Stimulated activated CD8-positive, alpha-beta memory T cell treated with anti-CD3 and anti-CD28 coated beads, Interleukin-15, amount 100 ng/mL, for 48 hours (primary cell): ENCODE measurements around the gene GPR135.
"Not testable (repeated sequence)": the region's sequence is repeated elsewhere in the genome, so short reads cannot be mapped to it uniquely, and the experiment has no call there.

Experiments used
- DNase-seq, 2 donors: peaks; one replicate each; pipeline ENCODE4 v3.0.0-alpha.2; 2020; ENCODE audit warnings: low read depth in 2 of 2

Gene GPR135

DNA sequence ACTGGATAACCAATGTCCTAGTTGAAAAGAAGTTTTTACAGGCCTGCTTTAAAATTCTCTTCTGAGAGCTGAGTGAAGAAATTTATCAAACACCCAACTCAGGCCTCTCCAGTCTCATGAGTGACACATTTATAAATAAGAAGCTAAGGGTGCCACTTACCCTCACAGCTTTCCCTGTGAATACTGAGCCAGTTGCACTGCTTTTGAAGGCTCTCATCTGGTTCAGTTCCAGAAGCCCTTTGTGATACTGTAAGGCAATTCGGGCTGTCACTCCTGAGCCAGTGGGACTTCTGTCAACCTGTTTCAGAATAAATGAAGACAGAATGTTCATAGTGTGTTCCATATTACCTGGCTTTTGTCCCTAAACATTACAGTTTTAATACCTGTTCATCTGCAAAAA, 10.5 kb upstream of the GPR135 start:
- DNase-seq, result no peak

DNA sequence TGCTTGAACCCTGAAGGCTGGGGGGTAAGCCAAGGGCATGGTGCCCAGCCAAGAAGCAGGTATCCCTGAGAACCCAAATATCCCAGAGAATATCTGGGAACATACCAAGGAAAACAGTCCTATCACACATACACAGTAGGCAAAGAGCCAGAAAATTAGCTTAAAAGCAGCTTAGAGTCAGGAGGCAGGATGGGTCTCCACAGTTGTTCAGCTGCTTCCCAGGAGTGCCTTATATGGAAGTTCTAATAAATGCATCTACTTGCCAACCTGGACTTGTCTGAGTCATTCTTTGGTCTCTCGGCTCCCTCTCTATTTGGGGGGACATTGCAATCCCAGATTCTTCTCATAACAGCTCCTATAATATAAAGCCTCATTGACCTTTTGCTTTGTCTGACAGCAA, 9.0 kb upstream of the GPR135 start:
- no peak for DNase-seq

DNA sequence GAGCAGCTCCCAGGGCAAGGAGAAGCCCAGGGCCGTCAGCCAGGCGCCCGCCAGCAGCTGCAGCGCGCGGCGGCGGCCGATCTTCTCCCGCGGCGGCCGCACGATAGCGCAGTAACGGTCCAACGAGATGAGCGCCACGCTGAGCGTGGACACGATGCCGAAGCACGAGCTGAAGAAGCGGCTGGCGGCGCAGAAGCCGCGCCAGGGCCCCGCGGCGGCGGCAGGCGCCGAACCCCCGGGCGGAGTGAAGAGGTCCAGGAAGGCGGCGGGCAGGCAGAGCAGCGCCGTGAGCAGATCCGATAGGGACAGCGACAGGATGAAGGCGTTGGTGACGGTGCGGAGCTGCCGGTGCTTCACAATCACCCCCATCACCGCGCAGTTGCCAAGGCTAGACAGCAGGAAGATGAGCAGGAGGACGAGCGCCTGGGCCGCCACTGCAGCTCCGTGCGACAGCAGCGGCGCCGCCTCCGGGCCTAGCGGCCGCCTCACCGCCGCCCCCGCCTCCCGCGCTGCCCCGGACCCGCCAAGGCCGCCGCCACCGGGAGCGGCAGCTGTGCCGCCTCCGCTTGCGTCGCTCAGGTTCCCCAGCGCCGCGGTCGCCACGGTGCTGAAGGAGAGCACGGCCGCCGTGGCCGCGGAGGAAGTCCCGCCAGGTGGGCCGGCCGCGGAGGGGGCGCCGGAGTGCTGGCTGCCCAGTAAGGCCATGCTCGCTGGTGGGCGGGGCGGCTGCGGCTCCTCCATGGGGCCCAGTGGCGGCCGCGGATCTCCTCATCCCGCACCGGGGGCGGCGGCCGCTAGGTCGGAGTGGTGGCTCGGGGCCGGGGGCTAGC, 479 bp downstream of the GPR135 start:
- DNase-seq, result peak; percentile 15 to 30

DNA sequence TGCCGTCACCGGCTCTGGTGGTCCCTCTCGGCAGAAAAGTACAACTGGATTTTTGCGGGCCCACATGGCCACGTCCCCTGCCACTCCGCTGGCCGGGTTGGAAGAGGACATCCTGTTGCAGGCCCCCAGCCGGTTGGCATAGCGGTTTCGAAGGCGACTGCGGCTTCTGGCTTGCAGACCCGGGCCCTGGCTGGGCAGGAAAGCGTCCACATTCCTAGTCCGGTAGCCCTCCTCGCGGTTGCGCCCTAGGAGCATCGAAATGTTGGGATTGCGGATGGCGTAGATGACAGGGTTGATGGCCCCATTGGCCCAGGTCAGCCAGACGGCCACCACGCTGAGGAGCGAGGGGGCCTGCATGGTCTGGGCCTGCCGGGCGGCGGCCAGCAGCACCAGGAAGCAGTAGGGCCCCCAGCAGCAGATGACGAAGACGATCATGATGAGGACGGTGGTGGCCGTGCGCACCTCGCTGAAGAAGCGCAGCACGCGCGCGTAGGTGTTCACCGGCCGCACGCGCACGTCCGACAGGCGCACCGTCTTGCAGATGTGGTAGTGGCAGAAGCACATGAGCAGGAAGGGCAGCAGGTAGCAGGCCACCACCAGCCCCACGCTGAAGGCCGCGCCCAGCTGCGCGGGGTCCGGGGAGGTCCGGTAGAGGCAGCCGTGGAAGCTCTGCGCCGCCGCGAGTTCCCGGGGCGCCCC, 1.2 kb downstream of the GPR135 start:
- peak; percentile 25 to 29 for DNase-seq

DNA sequence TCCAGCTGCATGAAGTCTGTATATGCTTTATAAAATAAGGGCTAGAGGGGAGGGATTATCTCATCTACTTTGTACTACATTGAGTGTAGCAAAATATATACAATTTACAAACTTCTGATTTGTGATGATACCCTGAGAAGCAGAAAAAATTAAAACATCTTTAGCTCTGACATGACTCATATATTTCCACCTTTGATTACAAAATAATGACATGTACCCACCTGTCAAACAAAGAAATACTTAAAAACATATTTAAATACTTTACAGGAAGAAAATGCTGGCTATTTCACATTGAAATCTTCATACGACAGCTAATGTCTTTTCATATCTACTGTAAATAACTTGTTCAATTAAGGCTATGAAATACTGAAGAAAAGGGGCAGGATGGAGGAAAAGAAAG, 3.3 kb downstream of the GPR135 start:
- DNase-seq, result no peak

DNA sequence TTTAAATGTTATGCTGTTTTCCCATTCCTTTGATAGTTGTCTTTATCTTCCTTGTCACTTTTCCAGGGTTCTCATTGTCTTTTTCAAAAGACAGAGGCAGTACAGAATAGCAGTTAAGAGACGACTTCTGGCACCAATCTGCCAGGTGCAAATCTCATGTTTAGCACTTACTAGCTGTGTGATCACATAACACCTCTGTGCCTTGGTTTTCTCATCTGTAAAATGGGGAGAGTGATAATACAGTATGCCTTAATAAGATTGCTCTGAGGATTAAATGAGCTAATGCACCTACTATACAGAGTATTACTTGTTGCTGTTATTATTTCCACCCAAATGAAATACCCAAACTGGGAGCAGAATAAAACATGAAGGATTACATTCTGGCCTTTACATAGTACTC, 4.8 kb downstream of the GPR135 start:
- no peak for DNase-seq

DNA sequence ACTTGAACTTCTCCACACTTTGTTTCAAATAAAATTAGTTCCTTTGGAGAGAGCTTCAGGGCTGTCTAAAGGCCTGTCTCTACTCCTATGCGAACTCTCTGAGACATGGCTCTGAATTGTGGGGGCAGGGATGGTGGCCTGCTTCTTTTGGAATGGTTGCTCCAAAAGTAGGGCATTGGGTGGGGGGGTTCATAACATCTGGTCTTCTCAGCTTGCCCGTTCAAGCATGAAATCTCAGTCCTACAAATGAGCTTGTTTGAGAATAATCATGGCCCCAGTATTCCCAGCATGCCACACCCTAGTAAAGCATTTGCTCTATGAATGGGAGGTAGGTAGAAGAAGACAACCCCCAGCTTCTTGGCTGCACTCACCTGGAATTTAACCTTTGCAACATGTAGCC, 6.7 kb downstream of the GPR135 start:
- DNase-seq, result no peak

DNA sequence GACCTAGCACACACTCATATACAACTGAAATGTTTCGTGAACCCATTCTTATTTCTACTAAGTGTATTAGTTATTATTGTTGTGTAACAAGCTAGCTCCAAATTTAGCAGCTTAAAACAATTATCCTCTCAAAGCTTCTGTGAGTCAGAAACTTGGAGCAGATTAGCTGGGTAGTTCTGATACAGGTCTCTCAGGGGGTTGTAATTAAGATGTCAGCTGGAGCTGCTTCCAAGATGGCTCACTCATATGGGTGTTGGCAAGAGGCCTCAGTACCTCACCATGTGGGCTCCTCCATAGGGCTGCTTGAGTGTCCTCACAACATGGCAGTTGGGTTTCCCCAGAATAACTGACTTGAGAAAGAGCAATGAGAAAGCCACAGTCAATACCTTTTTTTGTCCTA, 9.8 kb downstream of the GPR135 start:
- no peak for DNase-seq

DNA sequence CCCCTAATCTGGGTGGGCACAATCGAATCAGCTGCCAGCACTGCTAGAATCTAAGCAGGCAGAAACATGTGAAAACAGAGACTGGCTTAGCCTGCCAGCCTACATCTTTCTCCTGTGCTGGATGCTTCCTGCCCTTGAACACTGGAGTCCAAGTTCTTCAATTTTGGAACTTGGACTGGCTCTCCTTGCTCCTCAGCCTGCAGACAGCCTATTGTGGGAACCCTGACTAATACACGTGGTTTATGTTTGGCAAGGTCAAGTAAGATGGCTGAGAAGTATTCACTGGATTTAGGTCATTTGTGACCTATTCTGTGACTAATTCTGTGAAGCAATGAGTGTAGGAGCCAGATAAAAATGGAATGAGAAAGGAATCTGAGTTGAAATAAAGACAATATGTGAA, 11.0 kb downstream of the GPR135 start:
- no peak for DNase-seq

DNA sequence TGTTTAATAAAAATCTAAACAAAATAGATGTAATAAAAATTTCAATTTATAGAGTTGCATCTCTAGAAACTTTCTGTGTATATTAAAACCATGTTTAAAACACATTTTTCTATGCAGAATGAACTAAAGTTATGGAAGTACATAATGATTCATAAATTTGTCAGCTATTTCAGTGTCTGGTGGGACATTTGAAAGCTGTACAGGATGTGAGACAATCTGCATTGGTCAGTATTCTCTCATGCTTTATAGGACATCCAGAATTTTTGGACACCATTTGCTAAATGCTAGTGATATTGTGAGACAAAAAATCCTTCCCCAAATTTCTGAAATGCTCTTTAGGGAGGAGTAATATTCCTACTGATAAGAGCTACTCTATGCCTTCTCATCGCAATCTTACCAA, 13.3 kb downstream of the GPR135 start:
- DNase-seq, result no peak

DNA sequence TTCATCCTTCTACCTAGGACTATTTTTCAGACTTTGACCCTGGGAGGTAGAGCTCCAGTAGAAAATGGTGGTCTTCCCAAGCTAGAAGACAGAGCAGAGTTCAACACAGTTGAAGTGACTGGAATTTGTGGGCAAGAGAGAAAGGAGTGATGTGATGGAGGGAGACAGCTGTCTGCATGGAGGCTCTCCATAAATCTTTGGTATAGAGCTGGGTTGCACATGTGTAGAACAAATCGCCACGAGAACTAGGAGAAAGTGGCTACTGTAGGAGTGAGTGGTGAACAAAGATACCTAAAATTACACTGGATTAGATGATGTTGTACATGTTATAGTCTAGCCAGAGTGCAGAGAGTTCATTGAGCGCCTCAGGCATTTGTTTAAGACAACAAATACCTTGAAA, 14.5 kb downstream of the GPR135 start:
- no peak for DNase-seq

DNA sequence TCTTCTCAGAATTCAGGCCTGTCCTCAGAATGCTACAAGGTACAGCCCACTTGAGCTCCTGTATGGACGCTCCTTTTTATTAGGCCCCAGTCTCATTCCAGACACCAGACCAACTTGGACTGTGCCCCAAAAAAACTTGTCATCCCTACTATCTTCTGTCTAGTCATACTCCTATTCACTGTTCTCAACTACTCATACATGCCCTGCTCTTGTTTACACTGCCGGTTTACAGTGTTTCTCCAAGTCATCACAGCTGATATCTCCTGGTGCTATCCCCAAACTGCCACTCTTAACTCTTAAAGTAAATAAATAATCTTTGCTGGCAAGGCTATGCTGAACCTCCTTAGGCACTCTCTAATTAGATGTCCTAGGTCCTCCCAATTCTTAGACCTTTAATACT, 16.5 kb downstream of the GPR135 start:
- not testable (repeated sequence) for DNase-seq

DNA sequence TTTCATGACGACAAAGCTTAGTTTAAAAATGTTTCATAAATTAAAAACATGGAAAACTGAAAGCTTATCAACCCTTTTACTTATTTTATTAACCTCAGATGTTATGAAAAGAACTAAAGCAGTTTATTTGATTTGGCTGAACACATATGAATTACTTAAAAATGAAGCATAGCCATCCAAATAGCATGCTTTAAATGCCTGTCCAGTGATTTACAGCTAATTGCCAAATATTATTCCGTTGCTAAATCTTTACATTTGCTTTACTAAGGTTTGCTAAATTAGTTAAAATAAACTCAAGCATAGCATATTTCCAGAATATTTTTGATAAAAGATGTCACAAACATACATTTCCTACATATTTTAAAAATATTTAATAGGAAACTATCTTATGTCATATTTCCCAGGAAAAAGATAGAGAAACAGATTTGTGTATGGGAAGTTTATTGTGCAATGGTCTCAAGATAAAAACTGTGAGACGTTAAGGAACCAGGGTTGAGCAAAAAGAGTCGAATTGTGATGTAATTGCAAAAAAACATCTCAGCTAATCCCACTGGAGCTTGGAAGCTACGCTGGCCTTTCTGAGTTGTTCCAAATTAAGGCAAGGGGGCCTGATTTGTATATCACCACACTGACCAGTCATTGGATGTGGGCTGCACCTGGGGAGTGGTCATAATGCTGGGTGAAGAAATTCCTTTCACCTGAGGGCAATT, 25.8 kb downstream of the GPR135 start:
- DNase-seq, result no peak

DNA sequence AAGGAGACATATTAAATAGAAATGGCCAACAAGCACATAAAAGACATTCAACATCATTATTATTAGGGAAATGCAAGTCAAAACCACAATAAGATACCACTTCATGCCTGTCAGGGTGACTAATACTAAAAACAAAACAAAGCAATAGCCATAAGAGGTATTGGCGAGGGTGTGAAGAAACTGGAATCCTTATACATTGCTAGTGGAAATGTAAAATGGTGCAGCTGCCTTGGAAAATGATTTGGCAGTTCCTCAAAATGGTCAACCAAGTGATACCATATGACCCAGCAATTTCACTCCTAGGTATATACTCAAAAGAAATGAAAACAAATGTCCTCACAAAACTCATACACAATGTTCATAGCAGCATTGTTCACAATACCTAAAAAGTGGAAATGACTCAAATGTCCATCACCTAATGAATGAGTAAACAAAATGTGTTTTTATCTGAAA, 27.0 kb downstream of the GPR135 start:
- no peak for DNase-seq

DNA sequence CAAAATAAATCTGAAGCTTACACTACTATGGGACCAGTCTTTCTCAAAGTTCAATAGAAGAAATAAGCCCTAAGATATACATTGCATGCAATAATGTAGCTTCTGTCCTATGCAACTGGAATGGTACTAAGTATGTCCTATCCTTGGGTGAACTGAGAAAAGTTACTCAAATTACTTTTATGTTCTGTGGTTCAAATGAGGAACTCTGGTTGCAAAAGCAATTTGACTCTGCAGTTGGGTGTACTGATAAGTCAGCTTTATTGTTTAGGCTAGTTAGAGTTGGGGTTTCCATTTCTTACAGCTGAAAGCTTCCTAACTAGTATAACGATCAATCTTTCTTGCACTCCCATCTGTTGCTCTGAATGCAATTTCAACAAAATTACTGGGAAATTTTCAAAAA, 29.2 kb downstream of the GPR135 start:
- no peak for DNase-seq

DNA sequence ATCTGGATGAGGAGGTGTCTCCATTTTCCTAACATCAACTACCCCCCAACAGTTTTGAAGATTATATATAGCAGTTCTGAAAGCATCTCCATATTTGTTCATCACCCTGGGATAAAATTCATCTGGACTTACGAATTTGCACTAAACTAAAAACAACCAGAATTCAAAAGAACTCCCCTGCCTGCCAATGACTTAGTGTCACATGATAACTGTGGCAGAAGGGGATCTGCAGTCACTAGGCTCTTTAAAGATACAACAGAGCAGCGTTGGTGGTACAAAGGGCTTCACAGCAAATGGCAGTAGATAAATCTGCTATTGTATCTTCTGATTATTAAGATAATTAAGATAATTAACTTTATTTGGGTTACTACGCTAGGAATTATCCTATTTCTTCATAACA, 30.1 kb downstream of the GPR135 start:
- DNase-seq, result no peak

DNA sequence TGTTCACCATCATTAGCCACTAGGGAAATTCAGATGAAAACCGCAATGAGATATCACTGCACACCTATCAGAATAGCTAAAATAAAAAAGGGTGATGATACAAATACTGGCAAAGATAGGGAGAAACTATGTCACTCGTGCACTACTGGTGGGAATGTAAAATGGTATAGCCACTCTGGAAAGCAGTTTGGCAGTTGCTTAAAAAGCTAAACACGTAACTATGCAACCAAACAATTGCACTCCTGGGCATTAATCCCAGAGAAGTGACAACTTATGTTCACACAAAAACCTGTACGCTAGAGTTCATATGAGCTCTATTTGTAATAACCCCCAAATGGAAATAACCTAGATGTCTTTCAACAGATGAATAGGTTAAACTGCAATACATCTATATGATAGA, 35.4 kb downstream of the GPR135 start:
- DNase-seq, result no peak

DNA sequence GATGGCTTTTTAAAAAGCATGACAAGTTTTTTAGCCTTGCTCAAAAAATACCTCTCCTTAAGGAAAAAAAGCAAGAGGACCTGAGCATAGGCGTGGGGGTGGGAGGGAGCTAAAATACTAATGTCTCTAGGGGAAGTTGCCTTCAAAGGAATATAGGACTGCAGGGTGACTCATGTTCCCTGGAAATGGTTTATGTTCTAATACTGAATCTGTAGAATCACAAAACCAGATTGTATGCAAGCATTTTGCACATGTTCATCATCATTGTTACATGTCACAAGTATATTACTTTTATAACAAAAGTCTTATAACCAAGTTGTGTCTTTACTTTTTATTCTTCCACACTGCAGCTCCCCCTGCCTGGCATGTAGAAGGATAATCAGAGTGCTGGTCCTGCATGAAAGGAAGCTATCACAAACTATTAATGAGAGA, 36.6 kb downstream of the GPR135 start:
- no peak for DNase-seq

DNA sequence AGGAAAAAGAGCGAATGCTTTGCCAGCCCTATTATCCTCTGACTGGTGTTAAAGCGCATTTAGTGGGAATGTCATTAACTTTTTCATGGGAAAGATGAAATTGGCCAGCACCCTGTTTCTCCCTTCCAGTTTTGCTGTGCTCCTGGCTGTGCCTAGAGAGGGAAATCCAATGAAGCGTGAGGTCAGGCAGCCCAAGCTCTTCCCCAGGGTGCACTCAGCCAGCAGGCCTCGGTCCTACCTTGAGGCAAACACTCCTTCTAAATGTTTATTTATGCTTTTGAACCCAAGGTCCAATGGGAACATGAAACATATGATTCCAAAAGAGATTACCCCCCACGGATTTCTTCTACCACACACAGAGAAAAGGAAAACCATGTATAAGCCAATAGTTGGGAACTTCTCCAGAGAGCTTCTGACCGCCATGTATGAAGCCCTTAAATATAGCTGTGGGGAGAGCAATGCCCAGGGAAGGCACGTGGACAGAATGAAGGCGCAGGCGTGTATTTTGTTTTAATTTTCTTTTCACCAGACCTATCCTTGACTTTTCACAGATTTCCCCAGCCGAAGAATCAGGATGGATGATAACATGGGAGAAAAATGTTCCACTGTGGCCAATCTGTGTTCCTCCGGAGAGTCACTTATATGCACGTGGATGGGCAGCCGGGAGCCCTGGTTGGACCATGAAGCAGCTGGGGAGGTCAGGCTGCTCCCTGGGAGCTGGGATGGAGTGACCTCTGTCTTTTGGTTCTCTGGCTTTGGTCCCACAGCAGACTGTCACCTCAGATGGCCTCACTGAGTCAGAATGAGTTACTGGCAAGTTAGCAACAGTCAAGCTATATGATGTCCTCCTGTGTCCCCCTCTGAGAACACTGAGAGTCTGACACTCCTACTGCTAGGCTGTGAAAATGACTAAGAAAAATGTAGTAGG, 37.3 kb downstream of the GPR135 start:
- no peak for DNase-seq

DNA sequence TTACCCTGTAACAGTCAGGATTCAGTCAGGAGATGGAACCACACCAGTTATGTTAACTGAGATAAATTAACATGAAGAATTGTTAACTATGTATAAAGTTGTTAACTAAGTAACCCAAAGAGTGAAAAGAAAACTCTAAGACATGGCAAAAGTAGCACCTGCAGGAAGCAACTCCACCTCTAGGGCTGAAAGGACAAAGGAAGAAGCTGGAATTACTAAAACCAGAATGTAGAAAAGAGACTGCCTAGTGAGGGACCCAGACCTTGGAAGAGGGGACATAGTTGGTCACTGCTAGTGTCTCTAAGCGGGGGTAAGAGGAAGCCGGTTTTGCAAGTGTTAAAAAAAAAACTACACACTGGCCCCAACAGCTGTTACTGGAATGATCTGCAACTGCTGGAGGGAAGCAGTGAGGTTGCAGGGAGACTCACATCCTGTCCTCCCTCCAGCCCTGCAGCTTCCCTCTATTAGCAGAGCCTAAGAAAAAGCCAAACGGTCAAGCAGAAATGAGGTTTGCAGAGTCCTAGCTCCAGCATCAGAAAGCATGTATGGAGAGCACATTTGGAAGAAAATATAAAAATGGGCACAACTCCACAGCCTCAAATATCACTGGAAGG, 39.8 kb downstream of the GPR135 start:
- DNase-seq, result no peak
